GM10248 (cell line): ENCODE results near the gene METAP2.

ENCODE experiments used
- CTCF ChIA-PET: fragments of 300-600 bp; sonication (Branson Sonifier 250); formaldehyde crosslinking; extraction: SDS; loops from one replicate; lab custom pipeline; 2021; ENCODE audit warnings: antibody characterized with exemption; lab: Yijun Ruan, JAX
- POLR2A ChIA-PET: fragments of 350-650 bp; sonication (Branson Sonifier 250); formaldehyde crosslinking; extraction: SDS; loops from one replicate; lab custom pipeline; 2020; ENCODE audit warnings: antibody characterized with exemption; lab: Yijun Ruan, JAX
- DNase-seq: peaks from one replicate; pipeline ENCODE4 v3.0.0; 2012; ENCODE audit errors: extremely low spot score
- TF ChIP-seq, protein P1 (sequence below): IDR thresholded peaks from 2 replicates; pipeline ENCODE4 v1.5.1; 2012; ENCODE audit warnings: mild to moderate bottlenecking, low read depth; ENCODE audit errors: extremely low read depth, missing control alignments, control extremely low read depth

The METAP2 gene

DNA sequence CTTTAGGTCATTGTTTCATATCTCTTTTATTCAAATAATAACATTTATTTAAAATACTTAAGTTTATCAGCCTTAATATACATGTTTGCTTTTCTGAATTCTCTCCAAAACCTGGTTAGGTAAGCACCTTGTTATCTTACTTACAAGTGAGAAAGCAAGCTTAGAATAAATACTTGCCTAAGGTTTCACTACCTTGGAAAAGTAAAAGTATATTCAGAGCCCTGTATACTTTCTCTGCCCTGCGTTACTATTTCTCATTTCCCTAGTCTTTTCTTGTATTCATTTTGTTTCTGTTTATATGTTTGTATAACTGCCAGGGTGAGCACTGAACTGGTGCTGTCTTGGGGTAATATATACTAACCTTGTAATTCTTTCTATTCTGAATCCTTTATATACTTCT lies 21.5 kb downstream of the METAP2 start:
- ChIA-PET POLR2A (no interaction called here), CTCF (interaction anchor here (1.5 kb wide), 1 partner anchor 20 kb away, joined by 3 read pairs; no protein-coding TSS in a partner anchor)
- DNase-seq: no peak
- TF ChIP-seq, protein P1, sequence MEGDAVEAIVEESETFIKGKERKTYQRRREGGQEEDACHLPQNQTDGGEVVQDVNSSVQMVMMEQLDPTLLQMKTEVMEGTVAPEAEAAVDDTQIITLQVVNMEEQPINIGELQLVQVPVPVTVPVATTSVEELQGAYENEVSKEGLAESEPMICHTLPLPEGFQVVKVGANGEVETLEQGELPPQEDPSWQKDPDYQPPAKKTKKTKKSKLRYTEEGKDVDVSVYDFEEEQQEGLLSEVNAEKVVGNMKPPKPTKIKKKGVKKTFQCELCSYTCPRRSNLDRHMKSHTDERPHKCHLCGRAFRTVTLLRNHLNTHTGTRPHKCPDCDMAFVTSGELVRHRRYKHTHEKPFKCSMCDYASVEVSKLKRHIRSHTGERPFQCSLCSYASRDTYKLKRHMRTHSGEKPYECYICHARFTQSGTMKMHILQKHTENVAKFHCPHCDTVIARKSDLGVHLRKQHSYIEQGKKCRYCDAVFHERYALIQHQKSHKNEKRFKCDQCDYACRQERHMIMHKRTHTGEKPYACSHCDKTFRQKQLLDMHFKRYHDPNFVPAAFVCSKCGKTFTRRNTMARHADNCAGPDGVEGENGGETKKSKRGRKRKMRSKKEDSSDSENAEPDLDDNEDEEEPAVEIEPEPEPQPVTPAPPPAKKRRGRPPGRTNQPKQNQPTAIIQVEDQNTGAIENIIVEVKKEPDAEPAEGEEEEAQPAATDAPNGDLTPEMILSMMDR: no peak

DNA sequence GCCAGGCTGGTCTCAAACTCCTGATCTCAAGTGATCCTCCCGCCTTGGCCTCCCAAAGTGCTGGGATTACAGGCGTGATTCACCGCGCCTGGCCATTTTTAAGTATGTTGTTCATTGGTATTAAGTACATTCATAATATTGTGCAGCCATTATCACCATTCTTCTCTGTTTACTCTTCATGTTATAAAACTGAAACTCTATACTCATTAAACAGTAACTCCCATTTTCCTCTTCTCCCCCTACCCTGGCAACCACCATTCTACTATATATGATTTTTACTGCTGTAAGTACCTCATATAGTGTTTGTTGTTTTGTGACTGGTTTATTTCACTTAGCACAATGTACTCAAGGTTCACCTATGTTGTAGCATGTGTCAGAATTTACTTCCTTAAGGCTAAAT lies 23.1 kb downstream of the METAP2 start:
- DNase-seq: no peak
- POLR2A ChIA-PET: no interaction called here
- TF ChIP-seq, protein P1: no peak
- CTCF ChIA-PET: no interaction called here

DNA sequence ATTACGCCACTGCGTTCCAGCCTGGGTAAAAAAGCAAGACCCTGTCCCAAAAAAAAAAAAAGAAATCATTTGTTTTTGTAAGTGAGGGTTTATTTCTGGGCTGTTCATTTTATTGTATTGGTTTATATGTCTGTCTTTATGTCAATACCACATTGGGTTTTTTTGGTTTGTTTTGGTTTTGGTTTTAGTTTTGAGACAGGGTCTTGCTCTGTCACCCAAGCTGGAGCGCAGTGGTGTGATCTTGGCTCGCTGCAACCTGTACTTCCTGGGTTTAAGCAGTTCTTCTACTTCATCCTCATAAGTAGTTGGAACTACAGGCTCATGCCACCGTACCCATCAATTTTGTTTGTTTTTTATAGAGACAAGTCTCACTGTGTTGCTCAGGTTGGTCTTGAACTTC lies 25.0 kb downstream of the METAP2 start:
- DNase-seq: no peak
- ChIA-PET POLR2A (no interaction called here), CTCF (interaction anchor here (1.2 kb wide), 1 partner anchor 24 kb away, joined by 3 read pairs; no protein-coding TSS in a partner anchor)
- TF ChIP-seq, protein P1: no peak

DNA sequence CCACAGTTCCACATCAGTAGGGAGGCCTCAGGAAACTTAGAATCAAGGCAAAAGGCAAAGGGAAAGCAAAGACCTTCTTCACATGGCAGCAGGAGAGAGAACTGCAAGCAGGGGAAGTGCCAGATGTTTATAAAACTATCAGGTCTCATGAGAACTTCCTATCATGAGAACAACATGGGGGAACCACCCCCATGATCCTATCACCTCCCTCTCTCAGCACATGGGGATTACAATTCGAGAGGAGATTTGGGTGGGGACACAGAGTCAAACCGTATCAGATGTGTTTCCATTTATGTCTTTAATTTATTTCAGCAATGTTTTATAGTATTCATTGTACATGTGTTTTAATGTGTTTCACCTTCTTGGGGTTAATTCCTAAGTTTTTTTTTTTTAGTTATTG lies 25.8 kb downstream of the METAP2 start:
- POLR2A ChIA-PET: no interaction called here
- no peak for DNase-seq
- TF ChIP-seq, protein P1: no peak

DNA sequence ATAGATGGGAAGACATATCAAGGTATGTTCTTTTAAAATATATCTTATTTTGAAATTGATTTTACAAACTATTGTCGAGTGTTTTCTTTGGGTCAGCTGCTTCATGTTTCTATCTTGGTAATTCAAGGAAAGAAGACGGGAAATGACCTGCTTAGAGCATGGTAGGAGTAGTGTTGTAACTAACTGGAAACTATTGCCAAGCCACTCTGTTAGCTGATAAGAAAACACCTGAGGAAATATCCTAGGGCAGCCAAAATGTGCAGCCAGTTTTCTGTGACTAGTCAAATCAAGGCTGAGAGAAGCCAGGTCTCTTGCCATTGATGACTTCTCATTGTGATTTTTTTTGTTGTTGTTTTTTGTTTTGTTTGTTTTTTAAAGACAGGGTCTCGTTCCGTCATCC lies 30.2 kb downstream of the METAP2 start:
- no peak for DNase-seq
- CTCF ChIA-PET: no interaction called here
- POLR2A ChIA-PET: no interaction called here
- TF ChIP-seq, protein P1: no peak

More for the DNA sequence above, 25.8 kb downstream of the METAP2 start:
- CTCF ChIA-PET: no interaction called here

DNA sequence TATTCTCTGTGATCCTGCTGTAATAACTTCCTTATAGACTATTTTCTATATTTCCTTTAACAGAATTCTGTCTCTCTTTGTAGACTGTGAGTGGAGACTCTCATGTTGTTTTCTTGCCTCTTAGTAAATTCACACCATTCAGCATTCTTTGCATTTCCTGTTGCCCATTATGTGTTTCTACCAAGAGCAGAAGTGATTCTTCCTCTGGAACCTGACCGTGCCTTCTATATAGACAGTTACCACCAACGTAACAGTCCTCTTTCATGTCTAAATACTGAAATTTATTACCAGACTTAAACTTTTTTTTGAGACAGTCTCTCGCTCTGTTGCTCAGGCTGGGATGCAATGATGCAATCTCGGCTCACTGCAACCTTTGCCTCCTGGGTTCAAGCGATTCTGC lies 31.1 kb downstream of the METAP2 start:
- CTCF ChIA-PET: interaction anchor here (1.4 kb wide), 1 partner anchor 9 kb away, joined by 3 read pairs; no protein-coding TSS in a partner anchor
- POLR2A ChIA-PET: no interaction called here

More for the DNA sequence above, 31.1 kb downstream of the METAP2 start:
- DNase-seq: no peak
- TF ChIP-seq, protein P1: no peak
